ENCODE data around the gene ABCA10. TPM values are rescaled to one million over a fixed set of nuclear protein-coding genes. Genes with fewer than 3 reads are reported as not detected.

Gene ABCA10
- total and polyA plus RNA-seq, 2 donors (not counting 1 experiment from before 2014, with no cell fraction given): 0.55 to 1.9 TPM

DNA sequence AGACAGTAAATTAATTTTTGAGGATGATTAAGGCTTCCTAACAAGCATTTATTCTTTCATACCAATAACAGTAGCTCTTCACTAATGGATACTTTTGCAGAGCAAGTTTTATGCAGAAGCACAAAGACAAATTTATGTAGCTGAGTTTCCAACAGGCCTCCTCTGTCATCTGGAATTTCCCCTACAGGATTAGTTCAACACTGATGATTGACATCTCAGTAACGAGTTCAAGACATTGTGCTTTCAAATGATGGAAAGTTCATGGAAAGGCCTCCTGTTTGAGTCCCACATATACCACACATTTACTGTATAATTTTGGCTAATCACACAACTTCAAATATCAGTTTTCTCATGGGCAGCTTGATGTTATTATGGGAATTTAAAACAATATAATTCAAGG lies 40.6 kb downstream of the ABCA10 start:
- H2AFZ ChIP-seq (ENCODE audit: insufficient read depth, low read depth, low read length, poor library complexity, severe bottlenecking): no peak overlapping the region

DNA sequence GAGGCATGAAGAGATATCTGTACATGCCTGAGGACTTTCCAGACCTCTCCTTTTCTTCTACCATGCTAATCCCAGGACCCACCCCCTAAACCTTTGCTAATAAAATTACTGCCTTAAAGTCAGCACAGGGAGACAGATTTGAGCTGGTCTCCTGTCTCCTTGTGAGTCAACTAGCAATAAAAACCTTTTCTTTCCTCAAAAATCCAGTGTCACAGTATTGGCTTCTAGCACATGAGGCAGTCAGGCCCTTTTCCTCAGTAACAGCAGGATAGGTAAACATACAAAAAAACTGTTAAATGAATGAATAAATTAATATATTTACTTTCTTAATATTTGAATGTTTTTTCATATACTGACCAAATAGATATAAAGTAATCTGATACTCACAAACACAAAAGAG lies 41.3 kb downstream of the ABCA10 start:
- H3K4me2 ChIP-seq (replicated peaks; ENCODE audit: low read depth, low read length, poor library complexity, severe bottlenecking): no peak overlapping the region
- no peaks in the 10 kb centered on the region for H3K27me3 ChIP-seq (replicated peaks in 1 of 4; ENCODE audit: control extremely low read depth in 1 of 4, control insufficient read depth in 3 of 4, insufficient read depth in 4 of 4, low read length in 3 of 4)
- H2AFZ ChIP-seq (ENCODE audit: insufficient read depth, low read depth, low read length, poor library complexity, severe bottlenecking): no peak overlapping the region
- ChIA-PET POLR2A (no interaction called here), CTCF (no interaction called here)
- Mint-ChIP-seq H3K27me3 (no peaks in the 10 kb centered on the region), H3K4me3 (no peak overlapping the region), H3K27ac (no peak overlapping the region), H3K4me1 (no peaks in the 10 kb centered on the region), H3K9me3 (ENCODE audit: insufficient read depth) (no peaks in the 10 kb centered on the region)
- H3K36me3 ChIP-seq (replicated peaks in 1 of 2; ENCODE audit: control extremely low read depth in 1 of 2, control insufficient read depth in 1 of 2, extremely low read depth in 1 of 2, insufficient read depth in 2 of 2, low read length in 1 of 2): no peaks in the 10 kb centered on the region
- intact Hi-C loops (cut with micrococcal nuclease): no loop called here
- H3K4me3 ChIP-seq (ENCODE audit: control extremely low read depth in 1 of 5, extremely low read depth in 1 of 5, insufficient read depth in 1 of 5, low read depth in 2 of 5, low read length in 4 of 5): no peak overlapping the region
- no peak for TF ChIP-seq EZH2 (IDR thresholded peaks at IDR 0.05; ENCODE audit: borderline replicate concordance, insufficient read depth, low read depth, low read length, poor library complexity, severe bottlenecking)
- no peaks in the 10 kb centered on the region for H3K79me2 ChIP-seq (ENCODE audit: control insufficient read depth, insufficient read depth, low read length)
- H3K9ac ChIP-seq (ENCODE audit: low read length): no peak overlapping the region
- DNase-seq (no peak), ATAC-seq (ENCODE audit: low read depth) (no peak)
- no peak overlapping the region for H3K27ac ChIP-seq (ENCODE audit: low read length in 2 of 2)
- no peaks in the 10 kb centered on the region for H3K9me3 ChIP-seq (ENCODE audit: control extremely low read depth in 1 of 3, control insufficient read depth in 2 of 3, insufficient read depth in 1 of 3, low read length in 2 of 3)
- H4K20me1 ChIP-seq (ENCODE audit: control insufficient read depth, insufficient read depth, low read length, poor library complexity, severe bottlenecking): no peaks in the 10 kb centered on the region
- no peaks in the 10 kb centered on the region for H3K4me1 ChIP-seq (ENCODE audit: control insufficient read depth in 2 of 2, insufficient read depth in 2 of 2, low read length in 2 of 2)

More for the DNA sequence above, 40.6 kb downstream of the ABCA10 start:
- H3K27me3 Mint-ChIP-seq: no peaks in the 10 kb centered on the region
- H3K4me3 Mint-ChIP-seq: no peak overlapping the region
- no peaks in the 10 kb centered on the region for H3K36me3 ChIP-seq (replicated peaks in 1 of 2; ENCODE audit: control extremely low read depth in 1 of 2, control insufficient read depth in 1 of 2, extremely low read depth in 1 of 2, insufficient read depth in 2 of 2, low read length in 1 of 2)
- DNase-seq: no peak
- POLR2A ChIA-PET: no interaction called here
- no peaks in the 10 kb centered on the region for H3K9me3 Mint-ChIP-seq (ENCODE audit: insufficient read depth)
- H3K4me1 ChIP-seq (ENCODE audit: control insufficient read depth in 2 of 2, insufficient read depth in 2 of 2, low read length in 2 of 2): no peaks in the 10 kb centered on the region
- no peaks in the 10 kb centered on the region for H3K9me3 ChIP-seq (ENCODE audit: control extremely low read depth in 1 of 3, control insufficient read depth in 2 of 3, insufficient read depth in 1 of 3, low read length in 2 of 3)
- no peaks in the 10 kb centered on the region for H4K20me1 ChIP-seq (ENCODE audit: control insufficient read depth, insufficient read depth, low read length, poor library complexity, severe bottlenecking)
- CTCF ChIA-PET: no interaction called here
- no peak overlapping the region for H3K4me3 ChIP-seq (ENCODE audit: control extremely low read depth in 1 of 5, extremely low read depth in 1 of 5, insufficient read depth in 1 of 5, low read depth in 2 of 5, low read length in 4 of 5)
- H3K4me2 ChIP-seq (replicated peaks; ENCODE audit: low read depth, low read length, poor library complexity, severe bottlenecking): no peak overlapping the region
- H3K27ac Mint-ChIP-seq: no peak overlapping the region
- H3K27ac ChIP-seq (ENCODE audit: low read length in 2 of 2): no peak overlapping the region
- intact Hi-C loops (cut with micrococcal nuclease): no loop called here
- H3K9ac ChIP-seq (ENCODE audit: low read length): no peak overlapping the region
- ATAC-seq (ENCODE audit: low read depth): no peak
- TF ChIP-seq, protein P1, sequence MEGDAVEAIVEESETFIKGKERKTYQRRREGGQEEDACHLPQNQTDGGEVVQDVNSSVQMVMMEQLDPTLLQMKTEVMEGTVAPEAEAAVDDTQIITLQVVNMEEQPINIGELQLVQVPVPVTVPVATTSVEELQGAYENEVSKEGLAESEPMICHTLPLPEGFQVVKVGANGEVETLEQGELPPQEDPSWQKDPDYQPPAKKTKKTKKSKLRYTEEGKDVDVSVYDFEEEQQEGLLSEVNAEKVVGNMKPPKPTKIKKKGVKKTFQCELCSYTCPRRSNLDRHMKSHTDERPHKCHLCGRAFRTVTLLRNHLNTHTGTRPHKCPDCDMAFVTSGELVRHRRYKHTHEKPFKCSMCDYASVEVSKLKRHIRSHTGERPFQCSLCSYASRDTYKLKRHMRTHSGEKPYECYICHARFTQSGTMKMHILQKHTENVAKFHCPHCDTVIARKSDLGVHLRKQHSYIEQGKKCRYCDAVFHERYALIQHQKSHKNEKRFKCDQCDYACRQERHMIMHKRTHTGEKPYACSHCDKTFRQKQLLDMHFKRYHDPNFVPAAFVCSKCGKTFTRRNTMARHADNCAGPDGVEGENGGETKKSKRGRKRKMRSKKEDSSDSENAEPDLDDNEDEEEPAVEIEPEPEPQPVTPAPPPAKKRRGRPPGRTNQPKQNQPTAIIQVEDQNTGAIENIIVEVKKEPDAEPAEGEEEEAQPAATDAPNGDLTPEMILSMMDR (IDR thresholded peaks at IDR 0.05): no peak
- TF ChIP-seq EZH2 (IDR thresholded peaks at IDR 0.05; ENCODE audit: borderline replicate concordance, insufficient read depth, low read depth, low read length, poor library complexity, severe bottlenecking): no peak
- H3K4me1 Mint-ChIP-seq: no peaks in the 10 kb centered on the region
- WGBS (ENCODE audit: insufficient coverage): no CpG with 5 or more reads among the region's 1 CpG
- H3K27me3 ChIP-seq (replicated peaks in 1 of 4; ENCODE audit: control extremely low read depth in 1 of 4, control insufficient read depth in 3 of 4, insufficient read depth in 4 of 4, low read length in 3 of 4): no peaks in the 10 kb centered on the region
- no peaks in the 10 kb centered on the region for H3K79me2 ChIP-seq (ENCODE audit: control insufficient read depth, insufficient read depth, low read length)
